HUES48 (cell line): ENCODE results near the gene MYOCOS.

Experiments
- H3K27ac ChIP-seq: one replicate; pipeline ENCODE4 v1.7.0; 2013; ENCODE audit warnings: low read depth, low read length, inconsistent platforms
- H3K27me3 ChIP-seq: 2 replicates; pipeline ENCODE4 v1.6.1; 2013; ENCODE audit warnings: mild to moderate bottlenecking, low read length; ENCODE audit not compliant: control insufficient read depth, insufficient read depth
- H3K36me3 ChIP-seq: 2 replicates; pipeline ENCODE4 v1.6.1; 2013; ENCODE audit warnings: low read length; ENCODE audit not compliant: control insufficient read depth, insufficient read depth
- H3K4me1 ChIP-seq: 2 replicates; pipeline ENCODE4 v1.6.1; 2013; ENCODE audit warnings: mild to moderate bottlenecking, low read length; ENCODE audit not compliant: control insufficient read depth, insufficient read depth
- H3K4me3 ChIP-seq: 2 replicates; pipeline ENCODE4 v1.5.1; 2013; ENCODE audit warnings: mild to moderate bottlenecking, low read depth, low read length
- H3K9ac ChIP-seq: 2 replicates; pipeline ENCODE4 v1.6.1; 2013; ENCODE audit warnings: mild to moderate bottlenecking, low read depth, low read length, moderate library complexity
- H3K9me3 ChIP-seq: 2 replicates; pipeline ENCODE4 v1.6.1; 2013; ENCODE audit warnings: low read length; ENCODE audit not compliant: control insufficient read depth, insufficient read depth

The MYOCOS gene, protein sequence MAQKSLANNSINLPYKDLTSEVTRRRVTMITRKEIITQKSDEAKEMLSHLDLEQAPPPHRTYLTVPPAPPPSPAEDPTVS

DNA sequence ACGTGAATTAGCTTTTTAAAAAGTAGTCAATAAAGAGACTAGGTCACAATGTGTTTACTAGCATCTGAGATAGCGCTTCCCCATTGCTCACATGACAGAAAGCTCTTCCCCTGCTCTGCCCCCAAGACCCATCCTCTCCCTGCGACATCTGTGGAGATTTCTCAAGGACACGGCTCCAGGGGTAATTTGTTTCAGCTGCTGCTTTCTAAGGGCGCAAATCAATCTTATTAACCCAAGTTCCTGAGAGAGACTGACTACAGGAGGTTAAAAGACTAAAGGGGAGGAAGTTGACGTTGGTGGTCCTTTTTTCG lies at the start of gene MYOCOS:
Gene MYOCOS (plus strand): TSS at position 92 of the 311 bp plus-strand sequence. CDS start 1,641 bp downstream, outside the sequence.
- Histone ChIP-seq H3K27me3 (no peaks in the 10 kb centered on the region), H3K4me1 (peaks cover 4% of the 10 kb centered on the region; the same call in 1 of the 2 replicates), H3K36me3 (no peaks in the 10 kb centered on the region), H3K27ac (no peak within 1 kb of the TSS), H3K4me3 (no peak within 1 kb of the TSS), H3K9me3 (no peaks in the 10 kb centered on the region), H3K9ac (no peak within 1 kb of the TSS)

DNA sequence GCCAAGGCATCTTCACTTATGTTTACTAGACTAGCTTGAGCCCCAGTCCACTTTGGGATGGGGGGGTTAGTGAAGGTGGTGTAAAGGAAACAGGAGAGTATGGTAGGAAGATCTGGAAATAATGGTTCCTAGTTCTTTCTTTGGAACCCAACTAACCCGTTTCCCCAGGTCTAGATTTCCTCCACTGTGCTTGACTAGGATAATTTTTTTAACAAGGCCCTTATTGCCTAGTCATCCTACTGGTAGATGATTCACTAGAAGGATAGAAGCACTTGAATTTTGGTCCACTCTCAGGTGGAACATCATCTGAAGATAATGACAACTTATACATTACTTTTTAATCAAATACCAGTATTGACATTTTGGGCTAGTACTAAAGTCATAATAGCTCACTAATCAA lies 45.9 kb upstream of the MYOCOS start:
- Histone ChIP-seq H3K4me3 (no peak overlapping the region), H3K9me3 (no peaks in the 10 kb centered on the region), H3K4me1 (no peaks in the 10 kb centered on the region), H3K27ac (no peak overlapping the region), H3K27me3 (no peaks in the 10 kb centered on the region), H3K9ac (no peak overlapping the region), H3K36me3 (peaks cover 98% of the 10 kb centered on the region)

DNA sequence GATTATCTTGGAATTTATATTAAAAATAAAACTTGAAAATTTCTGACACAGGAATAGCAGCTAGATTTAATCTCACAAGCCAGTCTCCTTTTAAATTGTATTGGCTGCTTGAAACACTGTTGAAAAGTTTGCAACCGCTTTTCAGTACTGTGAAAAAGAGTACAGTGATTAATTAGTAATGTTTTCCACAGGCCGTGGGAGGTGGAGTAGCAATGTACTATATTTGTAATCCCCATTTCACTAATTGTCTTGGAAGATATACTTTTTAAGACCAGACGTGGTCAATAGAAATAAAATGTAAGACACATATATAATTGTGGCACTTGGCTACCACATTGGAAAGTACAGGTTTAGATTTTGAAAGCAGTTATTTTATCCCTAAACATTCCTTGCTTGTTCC lies 40.8 kb upstream of the MYOCOS start:
- no peaks in the 10 kb centered on the region for H3K9me3 ChIP-seq
- no peak overlapping the region for H3K9ac ChIP-seq
- no peaks in the 10 kb centered on the region for H3K27me3 ChIP-seq
- H3K4me3 ChIP-seq, result no peak overlapping the region
- H3K36me3 ChIP-seq, result peaks cover 98% of the 10 kb centered on the region
- H3K27ac ChIP-seq, result no peak overlapping the region
- no peaks in the 10 kb centered on the region for H3K4me1 ChIP-seq

DNA sequence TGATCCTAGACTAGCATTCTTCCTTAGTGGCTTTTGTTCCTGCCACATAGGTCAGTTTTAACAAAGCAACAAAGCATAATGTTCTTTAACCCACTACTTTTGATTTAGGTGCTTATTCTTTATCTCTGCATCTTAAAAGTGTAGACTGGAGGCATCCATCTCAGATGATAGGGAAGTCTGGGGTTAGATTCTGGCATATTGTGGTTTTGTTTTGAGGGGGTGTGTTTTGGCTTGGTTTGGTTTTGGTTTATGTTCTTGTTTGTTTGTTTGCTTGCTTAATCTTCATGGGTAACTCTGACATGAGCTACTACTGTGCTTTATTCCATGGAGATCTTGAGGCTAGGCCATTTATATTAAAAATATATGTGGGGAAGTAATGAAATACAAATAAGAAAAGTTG lies 40.3 kb upstream of the MYOCOS start:
- peaks cover 96% of the 10 kb centered on the region for H3K36me3 ChIP-seq
- H3K4me3 ChIP-seq, result no peak overlapping the region
- no peaks in the 10 kb centered on the region for H3K9me3 ChIP-seq
- H3K4me1 ChIP-seq, result no peaks in the 10 kb centered on the region
- H3K27me3 ChIP-seq, result no peaks in the 10 kb centered on the region
- H3K27ac ChIP-seq, result no peak overlapping the region
- no peak overlapping the region for H3K9ac ChIP-seq

DNA sequence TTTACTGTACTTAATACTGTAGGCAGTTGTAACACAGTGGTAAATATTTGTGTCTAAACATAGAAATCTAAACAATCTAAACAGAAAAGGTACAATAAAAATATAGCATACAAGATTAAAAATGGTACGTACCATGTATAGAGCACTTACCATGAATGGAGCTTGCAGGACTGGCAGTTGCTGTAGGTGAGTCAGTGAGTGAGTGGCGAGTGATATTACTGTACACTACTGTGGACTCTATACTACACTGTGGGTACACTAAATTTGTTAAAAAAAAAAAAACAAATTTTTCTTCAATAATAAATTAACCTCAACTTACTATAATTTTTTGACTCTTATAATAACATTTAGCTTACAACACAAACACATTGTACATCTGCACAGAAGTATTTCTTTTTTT lies 39.5 kb upstream of the MYOCOS start:
- H3K9me3 ChIP-seq, result no peaks in the 10 kb centered on the region
- H3K4me3 ChIP-seq, result no peak overlapping the region
- H3K27me3 ChIP-seq, result no peaks in the 10 kb centered on the region
- H3K9ac ChIP-seq, result no peak overlapping the region
- no peak overlapping the region for H3K27ac ChIP-seq
- H3K36me3 ChIP-seq, result peaks cover 96% of the 10 kb centered on the region
- H3K4me1 ChIP-seq, result no peaks in the 10 kb centered on the region

DNA sequence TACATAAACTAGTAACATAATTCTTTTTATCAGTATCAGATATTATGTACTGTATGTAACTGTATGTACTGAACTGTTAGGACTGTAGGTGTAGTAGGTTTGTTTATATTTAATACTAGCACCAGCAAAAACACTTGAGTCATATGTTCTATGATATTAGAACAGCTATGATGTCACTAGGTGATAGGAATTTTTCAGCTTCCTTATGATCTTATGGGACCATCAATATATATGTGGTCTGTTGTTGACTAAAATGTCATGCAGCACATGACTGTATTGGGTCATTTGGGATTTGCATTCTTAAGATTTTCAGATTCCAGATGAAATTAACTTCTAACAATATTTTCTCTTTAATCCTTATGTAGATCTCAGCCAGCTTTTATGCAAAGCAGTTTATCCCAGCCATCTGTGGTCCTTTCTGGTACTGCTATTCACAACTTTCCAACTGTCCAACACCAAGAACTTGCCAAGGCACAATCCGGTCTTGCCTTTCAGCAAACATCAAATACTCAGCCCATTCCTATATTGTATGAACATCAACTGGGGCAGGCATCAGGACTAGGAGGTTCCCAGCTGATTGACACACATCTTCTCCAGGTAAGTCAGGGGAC lies 38.3 kb upstream of the MYOCOS start:
- Histone ChIP-seq H3K27me3 (no peaks in the 10 kb centered on the region), H3K4me3 (no peak overlapping the region), H3K4me1 (no peaks in the 10 kb centered on the region), H3K9ac (no peak overlapping the region), H3K36me3 (peaks cover 96% of the 10 kb centered on the region), H3K27ac (no peak overlapping the region), H3K9me3 (no peaks in the 10 kb centered on the region)

DNA sequence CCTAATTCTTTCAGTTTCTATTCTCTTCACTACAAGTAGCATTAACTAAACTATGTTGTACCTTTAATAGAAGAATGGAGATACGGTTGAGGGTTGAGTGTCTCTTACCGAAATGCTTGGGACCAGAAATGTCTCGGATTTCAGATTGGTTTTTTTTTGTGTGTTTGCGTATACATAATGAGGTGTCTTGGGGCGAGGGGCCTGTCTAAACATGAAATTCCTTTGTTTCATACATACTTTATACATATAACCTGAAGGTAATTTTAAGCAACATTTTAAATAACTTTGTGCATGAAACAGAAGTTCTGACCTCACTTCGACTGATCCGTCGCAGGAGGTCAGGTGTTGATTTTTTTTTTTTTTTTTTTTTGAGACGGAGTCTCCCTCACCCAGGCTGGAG lies 36.3 kb upstream of the MYOCOS start:
- no peak overlapping the region for H3K4me3 ChIP-seq
- no peaks in the 10 kb centered on the region for H3K4me1 ChIP-seq
- peaks cover 96% of the 10 kb centered on the region for H3K36me3 ChIP-seq
- no peak overlapping the region for H3K9ac ChIP-seq
- no peaks in the 10 kb centered on the region for H3K27me3 ChIP-seq
- no peaks in the 10 kb centered on the region for H3K9me3 ChIP-seq
- no peak overlapping the region for H3K27ac ChIP-seq

DNA sequence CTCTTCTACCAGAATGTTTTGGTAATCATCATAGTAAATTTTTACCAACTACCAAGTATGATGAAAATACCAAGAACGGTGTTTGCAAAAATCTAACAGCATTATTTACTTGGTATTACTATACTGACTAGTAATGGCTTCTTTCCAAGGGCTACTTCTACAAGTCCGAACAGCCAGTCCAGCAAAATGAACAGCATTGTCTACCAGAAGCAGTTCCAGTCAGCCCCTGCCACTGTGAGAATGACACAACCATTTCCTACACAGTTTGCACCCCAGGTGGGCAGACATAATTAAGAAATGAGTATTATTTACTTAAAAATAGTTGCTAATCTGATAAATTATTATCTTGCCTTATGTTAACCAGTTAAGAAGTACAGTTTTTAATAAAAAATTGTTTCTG lies 33.8 kb upstream of the MYOCOS start:
- Histone ChIP-seq H3K9me3 (no peaks in the 10 kb centered on the region), H3K9ac (no peak overlapping the region), H3K27me3 (no peaks in the 10 kb centered on the region)

DNA sequence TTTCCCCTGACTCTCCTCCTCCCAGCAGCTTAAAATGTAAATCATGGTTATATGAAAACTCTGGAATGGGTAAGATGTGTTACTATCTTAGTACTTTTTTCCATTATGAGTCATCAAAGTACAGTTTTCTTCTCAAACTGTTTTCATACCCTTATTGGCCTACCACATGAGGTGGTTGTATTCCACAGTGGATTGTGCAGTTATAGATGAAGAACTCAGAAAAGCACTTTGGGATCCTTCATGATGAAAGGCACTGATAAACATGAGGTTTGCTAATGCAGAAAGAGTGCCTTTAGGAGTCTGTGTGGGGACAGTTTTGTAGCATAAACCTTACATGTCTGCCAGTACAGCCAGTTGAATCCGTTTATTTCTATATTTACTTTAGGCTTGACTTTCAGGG lies 32.0 kb upstream of the MYOCOS start:
- no peak overlapping the region for H3K27ac ChIP-seq
- no peaks in the 10 kb centered on the region for H3K4me1 ChIP-seq

More for the DNA sequence above, 33.8 kb upstream of the MYOCOS start:
- no peak overlapping the region for H3K27ac ChIP-seq
- peaks cover 96% of the 10 kb centered on the region for H3K36me3 ChIP-seq
- no peak overlapping the region for H3K4me3 ChIP-seq
- no peaks in the 10 kb centered on the region for H3K4me1 ChIP-seq

DNA sequence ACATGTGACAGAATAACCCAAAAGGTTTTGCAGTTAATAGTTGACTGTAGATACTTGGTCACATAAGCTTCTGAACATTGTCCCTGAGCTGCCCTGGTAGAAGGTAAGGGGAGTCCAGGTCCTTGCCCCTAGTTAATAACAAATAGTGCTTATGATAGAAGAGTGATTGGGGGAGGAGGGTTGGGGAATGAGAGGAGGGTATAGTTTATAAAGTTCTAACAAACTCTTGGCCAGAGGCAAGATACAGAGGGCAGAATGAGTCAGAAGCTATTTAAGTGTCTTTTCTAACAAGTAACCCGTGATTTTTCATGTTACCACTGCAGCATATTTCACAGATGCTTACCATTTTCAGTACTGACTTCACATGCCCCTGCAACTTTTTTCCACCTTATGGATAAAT lies 26.7 kb upstream of the MYOCOS start:
- H3K9me3 ChIP-seq, result no peaks in the 10 kb centered on the region
- no peak overlapping the region for H3K9ac ChIP-seq
- peaks cover 34% of the 10 kb centered on the region for H3K36me3 ChIP-seq
- no peak overlapping the region for H3K4me3 ChIP-seq
- no peaks in the 10 kb centered on the region for H3K4me1 ChIP-seq
- no peak overlapping the region for H3K27ac ChIP-seq
- H3K27me3 ChIP-seq, result no peaks in the 10 kb centered on the region

More for the DNA sequence above, 32.0 kb upstream of the MYOCOS start:
- Histone ChIP-seq H3K9ac (no peak overlapping the region), H3K27me3 (no peaks in the 10 kb centered on the region), H3K9me3 (no peaks in the 10 kb centered on the region), H3K36me3 (peaks cover 84% of the 10 kb centered on the region), H3K4me3 (no peak overlapping the region)

DNA sequence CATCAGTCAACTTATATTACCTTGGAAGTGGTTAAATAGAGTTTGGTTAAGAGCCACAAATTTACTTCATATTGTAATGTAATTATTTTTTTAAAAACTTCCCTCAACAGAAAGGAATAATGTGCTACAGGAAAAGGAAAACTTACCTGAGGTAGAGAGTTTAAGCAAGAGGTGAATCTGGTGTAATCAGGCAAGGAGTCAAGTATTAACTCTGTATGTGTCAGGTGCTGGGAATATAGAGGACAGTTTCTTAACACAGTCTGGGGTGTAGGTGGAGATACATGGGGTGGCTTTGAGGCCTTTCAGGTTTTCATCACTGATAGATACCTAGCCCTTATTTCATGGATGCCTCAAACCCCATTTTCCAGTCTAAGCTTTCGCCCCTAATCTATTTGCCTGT lies 25.9 kb upstream of the MYOCOS start:
- Histone ChIP-seq H3K9ac (no peak overlapping the region), H3K36me3 (peaks cover 26% of the 10 kb centered on the region), H3K4me3 (no peak overlapping the region), H3K4me1 (no peaks in the 10 kb centered on the region), H3K27ac (no peak overlapping the region), H3K27me3 (no peaks in the 10 kb centered on the region), H3K9me3 (no peaks in the 10 kb centered on the region)
